Activated CD8-positive, alpha-beta memory T cell treated with anti-CD3 and anti-CD28 coated beads, Interleukin-2, amount 50 U/mL, for 24 hours (primary cell): ENCODE results near the gene POMGNT2.

Source experiments
- DNase-seq: peaks from one replicate; pipeline ENCODE4 v3.0.0-alpha.2; 2020; ENCODE audit errors: extremely low read depth

The POMGNT2 gene

DNA sequence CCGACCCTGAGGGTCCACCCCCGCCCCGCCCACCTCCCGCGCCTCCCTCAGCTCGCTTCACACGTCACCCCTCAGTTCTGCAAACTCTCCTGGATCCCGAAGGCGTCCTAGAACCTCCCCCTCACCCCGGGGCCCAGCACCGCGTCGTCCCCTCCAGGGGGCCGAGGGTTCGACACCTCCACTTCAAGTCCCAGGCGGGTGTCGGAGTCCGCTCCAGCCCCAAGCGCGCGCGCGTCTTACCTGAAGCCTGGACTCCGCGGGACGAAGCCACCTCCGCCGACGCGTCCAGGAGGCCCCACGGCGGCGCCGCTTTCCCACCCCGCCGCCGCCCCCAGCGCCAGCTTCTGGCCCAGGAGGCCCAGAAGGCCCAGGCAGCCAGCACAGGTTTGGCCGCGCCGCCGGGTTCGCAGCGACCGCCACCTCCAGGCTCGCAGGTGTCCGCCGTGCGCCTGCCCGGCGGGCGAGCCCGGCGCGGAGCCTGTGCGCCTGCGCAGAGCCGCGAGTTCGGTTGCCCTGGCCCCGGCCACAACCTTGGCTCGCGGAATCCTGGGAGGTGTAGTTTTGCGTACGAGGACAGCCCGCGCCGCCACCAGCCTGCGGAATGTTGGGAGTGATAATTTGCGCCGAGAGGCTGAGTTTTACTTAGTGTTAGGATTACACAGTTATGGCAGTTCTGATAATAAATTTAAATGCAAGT, at the start of gene POMGNT2:
TSS of gene POMGNT2 (minus strand) at position 484 of the 697 bp plus-strand sequence. CDS start 24,648 bp downstream, outside the sequence.
- DNase-seq, result peak; percentile 62

DNA sequence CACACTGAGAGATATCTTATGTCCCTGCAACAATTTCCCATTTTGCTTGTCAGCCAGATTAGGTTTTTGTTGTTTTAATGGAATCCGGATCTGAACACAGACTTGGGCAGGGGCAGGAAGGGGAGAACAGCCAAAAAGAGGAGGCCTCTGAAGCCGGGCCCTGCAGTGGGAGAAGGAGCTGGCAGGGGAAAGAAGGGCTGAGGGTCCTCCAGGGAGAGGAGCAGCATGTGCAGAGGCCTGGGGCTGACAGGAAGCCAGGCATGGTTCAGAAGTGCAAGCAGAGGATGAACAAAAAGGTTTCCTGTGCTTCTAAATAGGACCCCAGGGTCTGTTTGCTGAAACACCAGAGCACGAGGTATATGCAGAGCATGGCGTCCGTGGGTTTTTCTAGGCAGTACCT, 49.1 kb upstream of the POMGNT2 start:
- no peak for DNase-seq

DNA sequence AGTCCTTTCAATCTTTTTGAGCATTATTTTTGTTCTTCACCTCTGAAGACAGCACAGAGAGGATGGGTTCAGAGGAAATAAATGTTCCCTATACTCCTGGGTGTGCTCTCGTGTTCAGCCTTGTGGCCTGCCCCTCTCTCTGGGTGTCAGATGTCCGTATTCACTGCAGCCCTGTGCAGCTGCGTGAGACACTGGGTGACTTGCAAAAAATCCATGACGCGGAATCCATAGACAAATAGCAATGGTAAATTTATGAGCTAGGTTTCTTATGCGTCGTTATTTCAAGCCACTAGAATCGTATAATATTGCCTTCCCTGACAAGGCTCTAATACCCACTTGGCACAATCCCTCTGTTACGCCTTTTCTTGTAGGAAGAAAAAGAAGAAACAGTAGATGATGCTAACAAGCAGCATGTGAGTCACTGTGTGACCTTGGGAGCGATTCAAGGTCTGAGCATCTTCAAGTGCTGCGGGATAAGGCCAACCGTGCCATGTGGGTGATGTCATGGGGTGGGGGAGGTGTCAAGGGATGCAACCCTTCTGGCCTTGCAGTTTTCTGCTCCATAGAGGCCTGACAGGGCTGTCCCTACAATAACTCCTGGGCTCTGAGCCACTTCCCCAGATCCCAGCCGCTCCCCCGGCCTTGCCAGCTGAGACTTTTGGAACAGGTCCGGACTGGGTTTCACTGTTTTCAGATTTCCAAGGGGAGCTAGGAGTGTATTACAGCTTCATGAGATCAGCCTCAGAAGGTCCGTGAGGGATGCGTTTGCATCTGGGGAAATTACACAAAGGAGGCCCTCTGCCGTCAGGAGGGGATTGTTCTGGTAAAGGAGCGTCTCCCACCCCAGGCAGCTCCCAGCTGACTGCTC, 47.6 kb upstream of the POMGNT2 start:
- DNase-seq, result no peak

DNA sequence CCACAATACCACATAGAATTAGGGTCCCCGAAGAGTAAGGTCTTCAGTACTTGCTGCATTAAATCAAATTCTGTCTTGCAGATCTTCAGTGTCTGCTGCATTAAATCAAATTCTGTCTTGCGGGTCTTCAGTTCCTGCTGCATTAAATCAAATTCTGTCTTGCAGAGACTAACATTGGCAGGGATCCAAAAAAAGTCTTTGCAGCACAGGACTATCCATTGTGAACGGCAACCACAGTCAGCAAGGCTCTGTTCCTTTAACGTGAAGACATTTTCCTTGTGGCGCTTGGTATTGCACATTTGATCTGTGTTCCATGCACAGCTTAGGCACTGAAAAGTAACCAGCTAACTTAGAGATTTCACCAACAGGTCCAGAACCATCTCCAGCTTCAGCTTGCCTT, 46.8 kb upstream of the POMGNT2 start:
- no peak for DNase-seq

DNA sequence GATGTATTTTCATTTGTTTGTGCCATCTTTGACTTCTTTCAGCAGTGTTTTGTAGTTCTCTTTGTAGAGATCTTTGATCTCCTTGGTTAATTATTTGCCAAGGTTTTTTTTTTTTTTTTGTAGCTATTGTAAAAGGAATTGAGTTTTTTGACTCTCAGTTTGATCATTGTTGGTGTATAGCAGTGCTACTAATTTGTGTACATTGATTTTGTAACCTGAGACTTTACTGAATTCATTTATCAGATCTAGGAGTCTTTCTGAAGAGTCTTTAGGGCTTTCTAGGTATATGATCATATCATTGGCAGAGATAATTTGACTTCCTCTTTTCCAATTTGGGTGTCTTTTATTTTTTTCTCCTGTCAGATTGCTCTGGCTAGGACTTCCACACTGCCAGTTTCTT, 42.2 kb upstream of the POMGNT2 start:
- no peak for DNase-seq

DNA sequence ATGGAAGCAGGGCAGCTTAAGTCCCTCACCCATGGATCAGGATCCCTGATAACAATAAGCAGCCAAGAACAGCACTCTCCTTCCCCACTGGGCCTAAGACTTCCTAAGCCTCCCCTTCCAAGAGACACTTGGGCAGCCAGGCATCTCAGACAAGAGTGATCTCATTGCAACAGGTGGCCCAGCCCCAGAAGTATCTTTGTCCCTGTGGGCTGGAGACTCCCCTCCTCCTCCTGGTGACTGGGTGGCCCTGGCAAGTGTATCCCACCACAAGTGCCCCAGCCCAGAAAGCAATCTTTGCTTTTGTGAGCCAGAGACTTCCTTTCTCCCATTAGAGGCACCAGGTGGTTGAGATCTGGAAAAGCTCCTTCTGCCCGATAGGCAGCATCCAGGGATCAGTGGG, 40.7 kb upstream of the POMGNT2 start:
- DNase-seq, result no peak

DNA sequence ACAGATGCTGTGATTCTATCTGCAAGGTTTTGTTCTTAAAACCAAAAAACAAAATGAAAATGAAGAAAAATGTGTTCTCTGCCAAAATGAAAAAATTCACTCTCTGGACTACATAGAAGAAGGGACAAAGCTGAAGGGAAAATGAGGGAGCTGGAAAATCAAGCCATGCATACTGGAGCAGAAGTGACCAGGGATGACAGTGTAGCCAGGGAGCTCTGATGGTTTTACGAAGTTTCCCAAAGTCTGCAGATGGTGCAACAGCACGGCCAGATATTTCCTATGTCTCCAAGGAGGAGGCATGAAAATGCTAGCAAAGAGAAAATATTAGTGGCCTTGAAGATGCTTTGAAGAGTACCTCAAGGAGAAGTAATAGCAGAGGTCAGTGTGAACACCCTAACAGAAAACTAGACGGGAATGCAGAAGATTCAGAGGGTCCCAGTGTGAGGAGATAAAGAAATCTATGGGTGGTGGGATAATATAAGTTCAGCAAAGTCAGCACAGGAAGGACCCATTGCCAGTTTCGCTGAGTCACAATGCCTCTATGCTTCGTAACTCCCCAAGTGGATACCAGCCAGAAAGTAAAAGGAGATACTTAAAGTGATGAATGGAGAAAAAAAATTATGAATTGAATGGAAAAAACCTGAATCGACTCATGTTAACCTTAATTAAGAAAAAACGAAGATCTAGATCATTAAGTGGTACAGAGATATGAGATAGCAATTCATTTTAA, 39.0 kb upstream of the POMGNT2 start:
- DNase-seq, result no peak

DNA sequence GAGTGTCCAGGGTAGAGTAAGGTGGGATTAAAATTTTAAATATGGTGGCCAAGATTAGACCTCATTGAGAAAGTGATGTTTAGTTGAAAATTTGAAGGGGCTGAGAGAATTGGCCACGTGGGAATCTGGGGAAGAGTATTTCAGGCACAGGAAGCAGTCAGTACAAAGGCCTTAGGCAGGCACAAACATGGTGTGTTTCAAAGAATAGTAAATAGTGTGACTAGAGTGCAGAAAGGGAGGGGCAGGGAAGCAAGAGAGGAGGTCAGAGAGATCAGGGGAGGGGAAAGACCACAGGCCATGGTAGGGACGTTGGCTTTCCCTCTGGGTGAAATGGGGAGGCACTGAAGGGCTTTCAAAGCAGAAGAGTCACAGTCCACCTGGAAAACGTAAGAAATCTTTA, 36.6 kb upstream of the POMGNT2 start:
- no peak for DNase-seq

DNA sequence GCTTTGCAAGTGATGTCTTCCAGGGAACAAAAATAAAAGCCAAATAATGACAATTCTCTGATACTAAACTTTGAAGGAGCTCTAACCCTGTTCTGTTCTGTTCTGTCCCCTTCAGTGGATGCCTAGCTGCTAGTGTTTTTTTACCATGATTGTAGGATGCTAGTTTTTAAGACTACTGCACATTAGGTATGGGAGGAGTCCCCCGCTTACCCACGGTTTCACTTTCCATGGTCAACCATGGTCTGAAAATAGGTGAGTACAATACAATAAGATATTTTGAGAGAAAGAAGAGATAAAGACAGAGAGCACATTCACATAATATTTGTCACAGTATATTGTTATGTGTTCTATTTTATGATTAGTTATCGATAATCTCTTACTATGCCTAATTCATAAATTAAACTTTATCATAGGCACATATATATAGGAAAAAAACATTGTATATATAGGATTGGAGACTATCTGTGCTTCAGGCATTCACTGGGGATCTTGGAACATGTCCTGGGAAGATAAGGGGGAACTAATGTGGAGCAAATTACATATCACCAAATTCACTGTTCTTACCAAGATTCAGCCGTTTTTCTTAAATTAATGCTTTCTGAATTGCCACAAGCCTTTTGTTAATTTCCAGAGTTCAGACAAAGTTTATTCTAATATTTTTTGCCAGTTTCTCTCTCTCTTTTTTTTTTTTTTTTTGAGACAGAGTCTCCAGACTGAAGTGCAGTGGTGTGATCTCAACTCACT, 32.8 kb upstream of the POMGNT2 start:
- DNase-seq, result no peak

DNA sequence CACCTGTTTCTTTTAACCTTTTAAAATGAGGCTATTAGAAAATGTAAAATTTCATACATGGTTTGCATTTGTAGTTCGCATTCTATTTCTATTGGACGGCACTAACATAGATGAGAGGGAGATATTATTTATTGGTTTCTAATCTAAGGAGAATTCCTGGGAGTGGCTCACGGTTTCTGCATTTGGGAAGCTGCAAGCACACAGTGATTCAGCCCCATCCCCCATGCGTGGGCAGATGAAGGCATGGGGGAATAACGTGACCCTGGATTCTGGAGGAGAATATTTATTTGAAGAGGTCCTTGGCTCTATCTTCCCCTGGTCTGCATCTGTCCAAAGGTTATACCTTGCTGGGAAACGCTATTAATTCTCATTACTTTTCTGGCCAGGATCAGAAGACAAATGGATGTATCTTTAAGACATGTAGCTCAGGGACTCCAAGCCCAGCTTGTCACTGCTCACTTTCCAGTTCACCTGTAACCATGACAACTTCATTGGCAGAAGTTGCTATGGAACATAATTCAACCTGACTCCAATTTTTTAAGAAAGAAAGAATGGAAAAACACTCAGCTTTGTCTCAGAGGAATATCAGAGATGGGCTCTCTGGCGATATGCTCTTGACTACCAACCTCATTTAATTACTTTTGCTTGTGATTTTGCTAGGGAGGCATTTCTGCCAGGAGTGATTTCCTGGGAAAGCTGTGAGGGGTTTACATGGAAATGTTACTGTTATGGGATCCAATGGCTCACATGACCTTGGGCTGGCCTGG, 27.2 kb upstream of the POMGNT2 start:
- DNase-seq, result no peak

DNA sequence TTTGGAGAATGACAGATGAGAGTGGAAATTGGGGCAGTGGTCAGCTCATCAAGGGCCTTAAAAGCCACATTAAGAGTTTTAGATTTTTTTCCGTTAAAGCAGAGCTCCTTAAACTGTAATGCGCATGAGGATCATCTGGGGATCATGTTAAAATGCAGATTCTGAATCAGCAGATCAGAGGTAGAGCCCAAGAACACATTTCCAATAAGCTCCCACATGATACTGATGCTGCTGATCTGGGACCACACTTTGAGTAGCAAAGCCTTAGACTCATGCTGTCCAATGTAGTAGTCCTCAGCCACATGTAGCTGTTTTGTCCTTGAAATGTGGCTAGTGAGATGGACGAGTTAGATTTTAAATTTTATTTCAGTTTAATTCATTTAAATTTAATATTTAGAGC, 26.3 kb upstream of the POMGNT2 start:
- DNase-seq, result no peak

DNA sequence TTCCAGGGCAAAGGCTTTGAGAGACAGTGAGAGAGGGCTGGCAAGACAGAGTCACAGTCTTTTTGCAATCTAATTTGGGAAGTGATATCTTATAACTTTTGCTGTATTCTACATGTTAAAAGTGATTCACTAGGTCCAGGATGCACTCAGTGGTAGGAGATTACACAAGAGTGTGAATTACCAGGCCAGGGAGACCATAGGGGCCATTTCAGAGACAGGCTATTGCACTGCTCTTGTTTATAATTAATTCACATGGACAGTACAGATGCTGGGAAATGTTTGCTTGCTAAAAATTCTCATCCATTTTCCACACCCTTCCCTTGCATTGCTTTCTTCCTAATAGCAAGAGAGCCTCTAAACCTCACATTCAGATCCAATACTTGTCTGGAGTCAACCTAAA, 22.6 kb upstream of the POMGNT2 start:
- no peak for DNase-seq

DNA sequence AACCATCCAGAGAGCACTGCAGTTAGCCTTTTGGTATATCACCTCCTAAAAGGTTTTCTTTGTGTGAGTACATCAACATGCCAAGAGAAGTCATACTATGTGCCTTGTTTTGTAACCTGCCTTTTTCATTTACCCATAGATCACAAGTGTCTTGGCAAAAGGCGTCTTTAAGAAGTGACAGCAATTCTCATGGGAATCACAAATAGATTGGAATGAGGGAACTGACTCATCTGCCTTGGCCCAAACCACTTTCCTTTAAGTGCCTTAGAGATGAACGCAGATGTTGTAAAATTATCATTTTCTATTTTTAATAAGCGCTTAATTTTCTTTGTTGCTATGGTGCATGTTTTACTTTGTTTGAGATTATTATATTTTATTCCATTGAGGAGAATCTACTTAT, 20.7 kb upstream of the POMGNT2 start:
- no peak for DNase-seq

DNA sequence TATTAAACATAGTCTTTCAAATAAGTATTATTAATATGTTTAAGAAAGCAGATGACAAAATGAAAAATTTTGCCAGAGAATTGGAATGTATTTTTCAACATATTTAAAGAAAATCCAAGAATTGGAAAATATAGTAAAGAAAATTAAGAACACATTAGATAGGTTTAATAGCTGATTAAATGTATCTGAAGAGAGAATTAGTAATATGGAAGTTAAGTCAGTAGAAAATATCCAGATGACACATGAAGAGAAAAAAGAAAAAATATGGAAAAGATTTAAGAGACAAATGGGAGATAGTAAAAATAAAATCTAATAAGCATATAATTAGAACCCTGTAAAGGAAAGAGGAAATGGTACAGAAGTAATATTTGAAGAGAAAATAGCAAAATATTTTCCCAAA, 18.0 kb upstream of the POMGNT2 start:
- DNase-seq, result no peak

DNA sequence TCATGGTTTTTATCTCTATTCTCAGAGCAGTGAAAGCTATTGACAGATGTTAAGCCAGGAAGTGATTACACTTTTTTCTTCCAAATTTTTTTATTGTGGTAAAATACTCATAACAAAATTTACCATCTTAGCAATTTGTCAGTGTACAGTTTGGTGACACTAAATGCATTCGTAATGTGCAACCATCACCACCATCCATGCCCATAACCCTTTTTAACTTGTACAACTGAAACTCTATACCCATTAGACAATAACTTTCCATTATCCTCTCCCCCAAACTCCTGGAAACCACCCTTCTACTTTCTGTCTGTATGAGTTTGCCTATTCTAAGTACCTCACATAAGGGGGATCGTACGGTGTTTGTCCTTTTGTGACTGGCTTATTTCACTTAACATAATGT, 15.1 kb upstream of the POMGNT2 start:
- DNase-seq, result no peak

DNA sequence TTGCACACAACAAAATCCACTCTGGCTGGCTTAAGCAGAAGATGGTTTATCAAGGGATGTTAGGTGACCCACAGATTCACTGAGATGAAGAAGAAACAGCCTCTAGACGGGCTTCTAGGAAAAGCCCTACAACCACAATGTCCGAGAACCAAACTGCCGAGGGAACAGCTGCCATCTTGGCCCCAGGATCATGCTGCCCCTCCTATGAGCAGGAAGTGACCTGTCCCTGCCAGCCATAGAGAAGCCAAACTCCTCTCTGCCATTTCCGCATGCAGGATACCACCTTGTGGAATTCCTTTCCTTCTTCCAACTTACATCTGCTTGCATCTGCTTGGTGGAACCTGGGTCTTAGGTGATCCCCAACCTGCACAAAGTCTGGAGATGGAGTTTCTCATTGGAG, 11.4 kb upstream of the POMGNT2 start:
- DNase-seq, result no peak

DNA sequence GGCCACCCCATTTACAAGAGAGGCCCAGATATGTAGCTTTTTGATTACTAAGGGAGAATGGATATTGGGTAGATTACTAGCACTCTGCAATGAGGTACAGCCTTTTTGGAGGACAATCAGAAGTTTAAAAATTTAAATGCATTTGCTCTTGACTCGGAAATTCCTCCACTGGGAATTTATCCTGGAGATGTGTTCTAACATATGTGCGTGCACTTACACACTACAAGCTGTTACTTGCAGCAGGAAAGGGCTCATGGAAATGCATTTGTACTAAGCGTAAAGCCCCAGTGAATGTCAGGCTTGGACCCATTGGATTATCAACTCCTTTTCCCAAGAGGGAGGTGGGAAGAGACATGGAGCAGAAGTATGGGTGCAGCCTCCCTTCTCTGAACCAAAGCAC, 7.8 kb upstream of the POMGNT2 start:
- DNase-seq, result no peak

DNA sequence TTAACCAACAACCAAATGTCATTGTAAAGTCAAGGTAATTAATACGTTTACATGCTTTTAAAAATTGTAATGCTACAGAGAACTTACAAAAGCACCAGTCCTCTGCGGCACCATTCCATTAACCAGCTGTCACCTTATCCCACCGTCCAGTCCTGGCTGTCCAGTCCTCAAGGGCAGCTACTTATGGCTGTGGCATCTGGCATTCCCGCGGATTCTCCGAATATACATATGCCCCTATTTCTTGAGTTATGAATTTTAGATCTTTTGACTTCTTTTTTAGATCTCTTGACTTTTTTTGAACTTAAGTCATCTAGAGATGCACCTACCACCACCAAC, 382 bp upstream of the POMGNT2 start:
- DNase-seq, result no peak

DNA sequence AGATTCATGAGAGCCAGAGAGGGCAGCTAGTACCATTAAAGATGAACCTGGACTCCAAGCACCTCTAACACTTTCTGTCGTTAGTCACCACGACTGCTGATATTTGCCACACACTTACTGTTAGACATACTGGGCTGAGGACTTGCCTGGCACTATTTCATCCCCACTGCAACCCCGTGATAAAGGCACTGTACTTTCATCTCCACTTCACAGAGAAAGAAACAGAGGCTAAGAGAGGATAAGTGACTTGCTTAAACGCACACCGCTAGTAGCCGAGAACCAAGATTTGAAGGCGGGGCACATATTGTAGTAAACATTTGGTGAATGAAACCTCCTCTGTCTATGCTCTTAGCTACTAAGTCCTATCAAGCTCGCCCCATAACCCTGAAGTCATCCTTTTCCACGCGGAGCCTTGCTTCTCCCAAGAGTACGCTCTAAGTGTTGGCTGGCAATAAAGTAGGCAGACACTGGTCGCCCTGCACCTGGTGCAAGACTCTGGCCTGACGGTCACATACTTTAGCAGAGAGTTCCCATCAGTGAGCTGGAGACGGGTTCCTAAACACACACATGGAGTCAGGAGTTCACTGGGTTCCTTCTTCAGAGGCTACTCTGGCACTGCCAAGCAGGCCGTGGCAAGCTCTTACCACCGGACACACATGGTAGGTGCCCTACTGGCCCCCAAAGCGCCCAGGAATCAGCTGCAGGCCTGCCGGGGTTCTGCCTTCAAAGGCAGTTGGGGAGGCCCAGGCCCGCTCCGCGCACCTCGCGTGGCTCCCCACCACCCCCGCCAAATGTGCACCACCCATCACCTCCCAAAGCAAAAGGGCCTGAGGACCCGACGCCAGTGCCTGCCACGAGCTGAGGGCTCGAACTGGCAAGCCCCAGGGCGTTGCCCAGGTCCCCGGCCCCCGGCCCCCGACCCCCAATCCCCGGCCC, 951 bp downstream of the POMGNT2 start:
- no peak for DNase-seq

DNA sequence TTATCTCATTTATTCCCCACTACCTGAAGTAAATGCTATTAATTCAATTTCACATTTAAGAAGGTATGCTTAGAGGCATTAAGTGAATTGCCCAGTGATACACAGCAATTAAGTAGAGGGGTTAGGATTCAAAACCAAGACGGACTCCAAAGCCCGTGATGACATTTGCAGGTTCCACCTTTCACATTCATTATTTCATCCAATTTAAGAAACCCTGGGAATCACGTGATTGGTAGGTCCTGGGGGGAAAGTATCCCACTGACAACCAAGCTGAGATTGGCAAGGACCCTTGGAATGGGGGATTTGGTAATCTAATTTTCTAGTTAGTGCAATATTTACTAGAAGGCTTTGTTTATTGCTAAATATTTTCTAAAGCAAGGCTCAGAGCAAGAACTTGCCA, 1.8 kb downstream of the POMGNT2 start:
- DNase-seq, result no peak
